ENCODE data around the gene C4orf50. TPM values are rescaled to one million over a fixed set of nuclear protein-coding genes. Genes with fewer than 3 reads are reported as not detected.

Gene C4orf50
- total RNA-seq, 1 experiment from 2014 or later: 0.17 TPM

DNA sequence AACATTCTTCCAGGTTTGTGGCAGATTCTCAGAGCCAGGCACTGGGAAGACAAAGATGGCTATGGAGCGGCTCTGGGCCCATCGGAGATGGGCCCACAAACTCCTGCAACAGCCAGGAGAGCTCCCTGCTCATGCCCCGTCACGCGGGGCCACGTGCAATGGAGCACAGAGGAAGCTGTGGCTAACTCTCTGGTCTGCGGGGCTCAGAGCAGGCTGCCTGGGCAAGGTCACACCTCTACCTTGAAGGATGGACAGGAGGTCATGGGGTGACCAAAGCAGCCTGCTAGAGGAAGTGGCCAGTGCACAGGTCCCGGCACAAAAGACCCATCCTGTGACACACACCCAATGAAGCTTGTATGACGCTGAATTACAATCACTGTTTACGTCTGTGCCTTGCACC is 45.2 kb downstream of the C4orf50 start:
- H3K27me3 Mint-ChIP-seq (ENCODE audit: low read depth): peaks cover 17% of the 10 kb centered on the region

More for the DNA sequence above, 45.2 kb downstream of the C4orf50 start:
- Histone ChIP-seq H3K9ac (ENCODE audit: extremely low read depth, insufficient read length, low read length) (no peak overlapping the region), H3K9me3 (ENCODE audit: control insufficient read depth, low read depth, low read length) (no peaks in the 10 kb centered on the region), H3K18ac (ENCODE audit: insufficient read length, low read depth, low read length) (no peak overlapping the region), H4K5ac (ENCODE audit: insufficient read length, low read depth, low read length) (no peak overlapping the region), H3T11ph (ENCODE audit: low read length) (no peak overlapping the region), H2BK120ac (ENCODE audit: low read depth, low read length, poor library complexity, severe bottlenecking) (no peak overlapping the region), H3K27ac (ENCODE audit: insufficient read length, low read depth, low read length) (no peak overlapping the region), H3K14ac (ENCODE audit: insufficient read depth, low read length) (no peak overlapping the region), H4K91ac (ENCODE audit: insufficient read length, low read depth, low read length) (no peak overlapping the region), H2BK5ac (ENCODE audit: insufficient read length, low read length) (no peak overlapping the region), H4K20me1 (ENCODE audit: control insufficient read depth, insufficient read depth, insufficient read length) (no peaks in the 10 kb centered on the region), H2BK20ac (ENCODE audit: low read depth, low read length, poor library complexity, severe bottlenecking) (no peak overlapping the region), H3K79me2 (ENCODE audit: insufficient read depth, low read length) (no peaks in the 10 kb centered on the region), H3K56ac (ENCODE audit: insufficient read length, low read depth, low read length) (no peak overlapping the region), H4K8ac (replicated peaks; ENCODE audit: insufficient read length, low read depth, low read length) (no peak overlapping the region), H3K4me1 (ENCODE audit: insufficient read depth, low read length) (no peaks in the 10 kb centered on the region), H3K23me2 (ENCODE audit: insufficient read length, low read depth, low read length, poor library complexity, severe bottlenecking) (no peaks in the 10 kb centered on the region), H3K79me1 (ENCODE audit: insufficient read depth, low read depth, low read length, poor library complexity, severe bottlenecking) (no peaks in the 10 kb centered on the region), H3K4ac (ENCODE audit: low read depth, low read length) (no peak overlapping the region), H3K27me3 (ENCODE audit: insufficient read depth, low read length) (no peaks in the 10 kb centered on the region), H2AFZ (ENCODE audit: low read length) (no peak overlapping the region), H2BK15ac (ENCODE audit: low read depth, low read length) (no peak overlapping the region), H3K4me2 (ENCODE audit: insufficient read depth, insufficient read length, low read length) (no peak overlapping the region), H2AK5ac (ENCODE audit: insufficient read length, low read length) (no peak overlapping the region), H3K23ac (ENCODE audit: insufficient read length, low read depth, low read length) (no peak overlapping the region), H2BK12ac (ENCODE audit: insufficient read length, low read depth, low read length) (no peak overlapping the region)
- Mint-ChIP-seq H3K4me1 (peaks cover 17 to 24% of the 10 kb centered on the region in 2 experiments), H3K9me3 (no peaks in the 10 kb centered on the region; a peak in 1 of 5 replicates), H3K4me3 (no peak overlapping the region), H3K27ac (no peak overlapping the region), H3K36me3 (ENCODE audit: insufficient read depth in 1 of 3, low read depth in 3 of 3) (no peaks in the 10 kb centered on the region)
- no peak for TF ChIP-seq CTCF (conservative IDR thresholded peaks at IDR 0.05)
- no CpG with 5 or more reads among the region's 10 CpGs for WGBS (ENCODE audit: extremely low coverage, insufficient read length, low lambda C conversion rate)
- DNase-seq: no peak

Data from H9 (cell line).